BLaER1 (cell line): Measurements from ENCODE around the gene ALKAL2.

ENCODE experiments used
- H3K27ac ChIP-seq: shearing (Covaris generic); formaldehyde crosslinking; 2 replicates; pipeline ENCODE4 v1.8.1; 2022
- H3K27me3 ChIP-seq: shearing (Covaris generic); formaldehyde crosslinking; 2 replicates; pipeline ENCODE4 v1.8.1; 2022
- H3K36me3 ChIP-seq: shearing (Covaris generic); formaldehyde crosslinking; 2 replicates; pipeline ENCODE4 v1.8.1; 2022
- H3K4me1 ChIP-seq: shearing (Covaris generic); formaldehyde crosslinking; 2 replicates; pipeline ENCODE4 v1.8.1; 2022
- H3K4me2 ChIP-seq: shearing (Covaris generic); formaldehyde crosslinking; 2 replicates; pipeline ENCODE4 v1.8.1; 2022
- H3K4me3 ChIP-seq: shearing (Covaris generic); formaldehyde crosslinking; 2 replicates; pipeline ENCODE4 v1.8.1; 2022
- H3K9ac ChIP-seq: shearing (Covaris generic); formaldehyde crosslinking; 2 replicates; pipeline ENCODE4 v1.8.1; 2022
- H3K9me3 ChIP-seq: shearing (Covaris generic); formaldehyde crosslinking; 2 replicates; pipeline ENCODE4 v1.8.1; 2022
- H4K20me1 ChIP-seq: shearing (Covaris generic); formaldehyde crosslinking; 2 replicates; pipeline ENCODE4 v1.8.1; 2022
- Cebpa-rat ChIP-seq: shearing (Covaris generic); IDR thresholded peaks from 2 replicates; pipeline ENCODE4 v1.8.1; 2022

The ALKAL2 gene

GRCh38 chr2:234421-234820 is 53.5 kb downstream of the ALKAL2 start:
- Histone ChIP-seq H3K4me1 (peaks cover 17% of the 10 kb centered on the region), H3K27me3 (no peaks in the 10 kb centered on the region), H3K27ac (no peak overlapping the region), H3K36me3 (peaks cover 71% of the 10 kb centered on the region), H3K9me3 (no peaks in the 10 kb centered on the region), H3K4me2 (no peak overlapping the region), H4K20me1 (no peaks in the 10 kb centered on the region), H3K9ac (no peak overlapping the region), H3K4me3 (no peak overlapping the region)
- TF ChIP-seq Cebpa-rat, result no peak

DNA sequence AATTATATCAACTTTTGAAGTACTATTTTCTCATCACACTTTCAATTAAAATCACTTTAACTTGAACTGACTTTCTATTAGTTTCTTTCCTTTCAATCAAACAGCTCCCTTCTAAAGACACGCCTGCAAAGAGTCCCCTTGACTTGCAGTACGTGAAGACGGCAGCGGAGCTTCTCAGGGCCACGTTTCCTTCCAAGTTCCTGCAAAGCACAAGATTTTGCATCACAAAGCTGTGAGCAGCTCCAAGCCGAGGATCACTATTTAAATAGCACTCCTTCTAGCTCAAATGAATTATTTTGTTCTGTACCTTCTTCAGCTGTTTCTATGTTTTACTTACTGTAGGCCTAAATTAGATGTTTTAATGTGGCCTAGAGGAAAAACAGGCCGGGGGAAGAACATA is 54.9 kb downstream of the ALKAL2 start:
- H3K27ac ChIP-seq, result no peak overlapping the region
- H4K20me1 ChIP-seq, result no peaks in the 10 kb centered on the region
- TF ChIP-seq Cebpa-rat, result no peak
- H3K27me3 ChIP-seq, result no peaks in the 10 kb centered on the region
- H3K9me3 ChIP-seq, result no peaks in the 10 kb centered on the region
- H3K4me3 ChIP-seq, result no peak overlapping the region
- peaks cover 67% of the 10 kb centered on the region for H3K36me3 ChIP-seq
- H3K4me2 ChIP-seq, result no peak overlapping the region
- no peak overlapping the region for H3K9ac ChIP-seq
- peaks cover 6% of the 10 kb centered on the region for H3K4me1 ChIP-seq

DNA sequence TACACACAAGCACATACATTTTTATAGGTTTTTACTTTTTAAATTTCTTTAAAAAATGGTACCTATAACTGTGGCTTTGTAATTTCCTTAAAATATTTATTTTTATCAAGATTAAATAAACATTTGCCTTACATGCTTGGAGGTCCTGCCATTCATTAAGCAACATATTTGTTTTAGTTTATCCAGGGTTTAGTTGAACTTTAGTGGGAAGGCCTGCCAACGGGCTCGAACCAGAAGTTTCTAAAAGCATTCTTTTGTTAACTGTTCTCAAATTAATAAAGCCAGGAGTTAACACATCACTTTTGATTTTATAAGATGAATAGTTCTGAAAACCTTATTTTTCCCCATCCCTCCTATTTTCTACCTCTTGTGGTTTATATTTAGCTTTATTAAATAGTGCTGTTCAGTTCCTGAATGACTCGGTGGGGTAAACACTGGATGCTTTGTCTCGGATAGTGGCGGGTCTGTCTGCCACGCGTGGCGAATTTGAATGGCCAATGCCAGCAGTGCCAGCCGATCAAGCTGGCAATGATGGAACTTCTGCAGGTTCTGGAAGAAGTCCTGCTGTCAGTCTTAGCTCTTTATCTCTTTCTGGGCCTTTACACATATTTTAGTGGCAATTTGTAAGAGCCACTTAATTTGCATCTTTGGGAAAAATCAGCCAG is 56.2 kb downstream of the ALKAL2 start:
- Histone ChIP-seq H3K9ac (no peak overlapping the region), H3K4me3 (no peak overlapping the region), H3K27ac (no peak overlapping the region), H4K20me1 (no peaks in the 10 kb centered on the region), H3K4me2 (no peak overlapping the region), H3K27me3 (no peaks in the 10 kb centered on the region), H3K36me3 (peaks cover 70% of the 10 kb centered on the region), H3K4me1 (no peaks in the 10 kb centered on the region), H3K9me3 (no peaks in the 10 kb centered on the region)
- TF ChIP-seq Cebpa-rat, result no peak
